Epithelial cell of esophagus (primary cell): ENCODE measurements around the gene CIROP.
A peak's percentile ranks its signal among the peaks of the same experiment; 100 is the strongest.

ENCODE experiments used
- DNase-seq: peaks from one replicate; pipeline ENCODE4 v3.0.0; 2010; ENCODE audit warnings: low read depth
- H3K4me3 ChIP-seq: 2 replicates; pipeline ENCODE4 v1.5.1; 2011; ENCODE audit warnings: mild to moderate bottlenecking, low read length, control low read depth
- CTCF ChIP-seq: IDR thresholded peaks from 2 replicates; pipeline ENCODE4 v1.5.1; 2011; ENCODE audit warnings: low read depth, mild to moderate bottlenecking, low read length, control low read depth, inconsistent platforms; ENCODE audit not compliant: insufficient read depth; ENCODE audit errors: missing control alignments

Gene CIROP

GRCh38 chr14:23055147-23055550 is 49.6 kb downstream of the CIROP start:
- no peak for TF ChIP-seq CTCF

GRCh38 chr14:23054000-23054811 is 50.6 kb downstream of the CIROP start:
- H3K4me3 ChIP-seq, result no peak overlapping the region
- no peak for TF ChIP-seq CTCF
- DNase-seq, result no peak

More at GRCh38 chr14:23055147-23055550, 49.6 kb downstream of the CIROP start:
- no peak for DNase-seq
- H3K4me3 ChIP-seq, result no peak overlapping the region

- H3K4me3 ChIP-seq, result no peak overlapping the region
- DNase-seq, result no peak
- no peak for TF ChIP-seq CTCF
Observed at GRCh38 chr14:23053426-23053825, 51.4 kb downstream of the CIROP start.

GRCh38 chr14:23052671-23053070 is 52.1 kb downstream of the CIROP start:
- no peak for DNase-seq
- no peak overlapping the region for H3K4me3 ChIP-seq
- no peak for TF ChIP-seq CTCF

GRCh38 chr14:23052182-23052623 is 52.6 kb downstream of the CIROP start:
- H3K4me3 ChIP-seq, result no peak overlapping the region
- peak; percentile 48 for TF ChIP-seq CTCF
- DNase-seq, result peak; percentile 47

- no peak overlapping the region for H3K4me3 ChIP-seq
- DNase-seq, result no peak
- no peak for TF ChIP-seq CTCF
Observed at GRCh38 chr14:23051141-23052057, 53.4 kb downstream of the CIROP start.
